GM21825 (cell line): ENCODE measurements around the gene TMEM106C.
A peak's percentile ranks its signal among the peaks of the same experiment; 100 is the strongest.

Experiments
- ATAC-seq: cut with Tn5 transposase; IDR thresholded peaks from one replicate; pipeline ENCODE4 v1.9.1; 2021; ENCODE audit warnings: mild to moderate bottlenecking, moderate library complexity; ENCODE audit not compliant: unreplicated experiment

TMEM106C gene

GRCh38 chr12:47979166-47979565 lies 15.8 kb downstream of the TMEM106C start:
- ATAC-seq = no peak

GRCh38 chr12:47979686-47980085 lies 16.3 kb downstream of the TMEM106C start:
- ATAC-seq = no peak

DNA sequence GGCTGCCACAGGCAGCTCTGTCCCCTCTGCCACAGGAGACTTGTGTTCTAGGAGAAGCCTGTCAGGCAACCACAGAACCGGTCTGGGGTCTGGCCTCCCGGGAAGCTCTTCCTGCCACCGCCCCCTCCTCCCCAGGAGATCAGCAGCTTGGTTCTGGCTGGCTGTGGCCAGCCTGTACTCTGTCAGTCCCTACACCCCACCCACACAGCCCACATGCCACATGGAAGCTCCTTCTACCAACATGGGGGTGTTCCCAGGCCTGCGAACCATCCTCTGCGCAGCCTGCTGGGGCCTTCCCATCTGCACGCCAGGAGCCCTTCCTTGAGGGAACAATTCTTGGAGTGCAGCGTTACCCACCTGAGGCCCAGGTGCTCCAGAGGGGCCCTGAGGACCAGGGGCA lies 16.8 kb downstream of the TMEM106C start:
- no peak for ATAC-seq

- no peak for ATAC-seq
Measured at GRCh38 chr12:47980779-47981495, 17.5 kb downstream of the TMEM106C start.

GRCh38 chr12:47981496-47982260 lies 18.3 kb downstream of the TMEM106C start:
- no peak for ATAC-seq

GRCh38 chr12:47982311-47982710 lies 18.9 kb downstream of the TMEM106C start:
- no peak for ATAC-seq

GRCh38 chr12:47982770-47983169 lies 19.4 kb downstream of the TMEM106C start:
- ATAC-seq = no peak

DNA sequence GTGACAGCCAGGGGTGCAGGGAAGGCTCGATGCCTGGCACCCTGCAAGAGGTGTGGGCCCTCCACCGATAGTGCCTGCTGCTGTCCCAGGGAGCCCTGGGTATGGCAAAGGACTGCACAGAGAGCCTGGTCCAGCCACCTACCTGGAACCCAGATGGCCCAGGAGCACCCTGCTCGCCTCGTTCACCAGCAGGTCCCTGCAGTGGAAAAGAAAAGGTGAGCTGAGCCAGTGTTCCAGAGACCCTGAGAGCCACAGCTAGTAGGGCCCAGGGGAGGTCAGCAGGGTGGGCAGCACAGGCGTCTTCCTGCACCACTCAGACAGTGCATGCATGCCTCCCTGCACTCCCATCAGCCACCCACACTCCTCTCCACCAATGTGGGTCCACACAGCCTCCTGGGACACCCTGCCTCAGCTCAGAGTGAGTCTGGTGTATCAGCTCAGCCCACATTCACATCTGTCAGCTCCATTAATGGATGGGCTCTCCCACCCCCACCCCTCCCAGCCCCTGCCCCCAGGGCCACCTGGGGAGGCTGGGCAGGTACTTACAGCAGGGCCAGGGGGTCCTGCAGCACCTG lies 20.2 kb downstream of the TMEM106C start:
- ATAC-seq = no peak

- ATAC-seq = no peak
Measured at GRCh38 chr12:47984331-47984801, 21.0 kb downstream of the TMEM106C start.

GRCh38 chr12:47985596-47986290 lies 22.3 kb downstream of the TMEM106C start:
- ATAC-seq = no peak

DNA sequence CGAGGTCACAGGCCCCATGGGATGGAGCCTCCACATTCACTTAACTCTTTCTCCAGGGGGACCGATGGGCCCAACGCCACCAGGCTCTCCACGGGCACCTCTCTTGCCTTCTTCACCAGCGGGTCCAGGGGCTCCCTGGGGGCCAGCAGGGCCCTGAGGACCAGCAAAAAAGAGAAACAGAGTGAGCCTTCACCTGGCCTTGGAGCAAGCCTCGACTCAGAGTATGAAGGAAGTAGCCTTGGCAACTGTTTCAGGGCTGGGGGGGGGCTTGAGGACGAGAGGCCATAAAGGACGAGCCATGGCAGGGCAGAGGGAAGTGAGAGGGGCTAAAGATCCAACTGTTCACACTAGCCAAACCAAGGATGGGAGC lies 22.9 kb downstream of the TMEM106C start:
- no peak for ATAC-seq

GRCh38 chr12:47986832-47987231 lies 23.4 kb downstream of the TMEM106C start:
- ATAC-seq = no peak

DNA sequence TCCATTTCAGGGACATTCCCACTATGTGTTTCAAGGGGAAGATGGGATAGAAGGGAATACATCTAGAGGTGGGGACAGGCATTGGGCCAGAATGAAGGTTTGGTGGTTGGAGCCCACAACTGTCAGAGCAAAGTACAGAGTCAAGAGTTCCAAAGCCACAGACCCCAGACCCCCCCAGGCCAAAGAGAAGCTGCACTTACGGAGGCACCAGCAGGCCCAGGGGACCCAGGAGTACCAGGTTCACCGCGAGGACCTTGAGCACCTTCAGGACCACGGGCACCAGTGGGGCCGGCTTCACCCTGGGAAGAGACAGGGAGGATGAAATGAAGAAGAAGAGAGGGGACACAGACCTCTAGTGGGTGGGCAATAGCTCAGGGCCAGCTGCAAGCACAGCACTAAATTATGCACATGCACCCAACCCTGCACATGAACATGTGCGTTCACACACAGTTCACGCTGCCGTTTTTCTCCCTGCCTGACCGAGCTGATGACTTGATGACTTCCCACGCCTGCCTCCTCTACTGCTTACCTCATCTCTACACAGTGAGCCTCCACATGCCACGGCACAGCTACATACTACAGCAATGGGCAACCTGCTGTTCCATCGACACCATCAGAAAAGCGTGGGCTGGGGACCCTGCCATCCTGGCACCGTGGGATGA lies 24.1 kb downstream of the TMEM106C start:
- ATAC-seq = no peak

DNA sequence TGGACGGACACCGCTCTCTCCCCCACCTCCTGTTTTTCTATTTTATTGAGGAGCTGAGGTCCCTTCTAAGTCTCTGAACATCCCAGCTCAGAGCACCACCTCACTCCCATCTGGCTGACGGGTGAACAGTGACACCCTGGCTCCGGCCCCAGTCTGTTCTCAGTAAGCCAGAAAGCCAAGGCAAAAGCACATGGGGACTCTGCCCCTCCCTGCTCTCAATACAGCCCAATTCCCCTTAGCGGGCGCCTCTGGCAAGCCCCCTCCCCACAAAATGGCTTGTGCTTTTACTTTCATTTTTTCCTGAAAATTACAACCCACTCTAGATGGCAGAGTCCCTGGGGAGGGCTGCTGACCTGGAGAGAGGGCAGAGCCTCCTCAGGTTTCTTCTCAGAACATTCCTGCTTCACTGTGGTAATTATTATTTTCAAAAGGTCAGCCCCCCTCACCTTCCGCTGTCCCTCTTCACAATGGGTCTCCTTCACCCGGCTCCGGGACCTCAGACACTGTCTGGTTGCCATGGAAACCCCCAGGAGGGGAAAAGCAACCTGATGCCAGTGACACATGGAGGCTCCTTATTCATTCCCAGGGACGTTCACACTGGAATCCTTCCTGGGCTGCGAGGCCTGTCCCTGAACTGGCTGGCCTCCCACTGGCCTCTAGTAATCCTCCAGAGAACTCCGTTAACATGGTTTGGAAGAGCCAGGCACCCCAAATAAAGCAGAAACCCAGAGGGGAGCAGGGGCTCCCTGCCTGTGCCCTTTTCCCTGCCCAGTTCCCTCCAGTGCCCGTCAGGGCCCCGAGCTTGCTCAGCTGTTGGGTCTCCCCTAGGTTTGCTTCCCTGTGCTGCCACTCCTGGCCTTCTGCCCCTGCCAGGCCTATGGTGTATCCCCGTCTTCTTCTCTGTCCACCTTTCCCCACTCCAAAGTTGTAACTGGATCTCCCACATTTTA lies 25.0 kb downstream of the TMEM106C start:
- ATAC-seq = no peak

GRCh38 chr12:47989023-47989417 lies 25.6 kb downstream of the TMEM106C start:
- no peak for ATAC-seq

DNA sequence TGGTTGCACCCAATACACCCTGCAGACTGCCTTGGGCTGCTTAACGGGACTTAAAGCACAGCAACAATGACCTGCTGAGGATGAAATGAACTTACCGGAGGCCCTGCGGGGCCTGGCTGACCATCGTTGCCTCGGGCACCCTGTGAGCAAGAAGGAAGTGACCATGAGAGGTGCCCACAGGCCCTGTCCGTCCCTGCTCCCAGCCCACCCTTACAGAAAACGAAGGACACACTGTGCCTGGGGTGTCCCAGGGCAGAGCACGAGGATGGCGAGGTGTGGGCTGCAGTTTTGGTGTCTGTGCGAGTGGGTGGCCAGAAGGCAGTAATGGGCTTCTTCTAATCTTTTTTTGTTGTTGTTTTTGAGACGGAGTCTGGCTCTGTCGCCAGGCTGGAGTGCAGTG lies 26.3 kb downstream of the TMEM106C start:
- no peak for ATAC-seq

- peak; percentile 96 for ATAC-seq
Measured at GRCh38 chr12:47990351-47991105, 27.1 kb downstream of the TMEM106C start.

GRCh38 chr12:47991106-47992061 lies 28.0 kb downstream of the TMEM106C start:
- ATAC-seq = no peak
